GM18498 (cell line): ENCODE data around the gene DHX58.

ENCODE experiments used
- ATAC-seq: cut with Tn5 transposase; IDR thresholded peaks from one replicate; pipeline ENCODE4 v1.9.1; 2021; ENCODE audit warnings: mild to moderate bottlenecking, moderate library complexity; ENCODE audit not compliant: unreplicated experiment

The DHX58 gene

DNA sequence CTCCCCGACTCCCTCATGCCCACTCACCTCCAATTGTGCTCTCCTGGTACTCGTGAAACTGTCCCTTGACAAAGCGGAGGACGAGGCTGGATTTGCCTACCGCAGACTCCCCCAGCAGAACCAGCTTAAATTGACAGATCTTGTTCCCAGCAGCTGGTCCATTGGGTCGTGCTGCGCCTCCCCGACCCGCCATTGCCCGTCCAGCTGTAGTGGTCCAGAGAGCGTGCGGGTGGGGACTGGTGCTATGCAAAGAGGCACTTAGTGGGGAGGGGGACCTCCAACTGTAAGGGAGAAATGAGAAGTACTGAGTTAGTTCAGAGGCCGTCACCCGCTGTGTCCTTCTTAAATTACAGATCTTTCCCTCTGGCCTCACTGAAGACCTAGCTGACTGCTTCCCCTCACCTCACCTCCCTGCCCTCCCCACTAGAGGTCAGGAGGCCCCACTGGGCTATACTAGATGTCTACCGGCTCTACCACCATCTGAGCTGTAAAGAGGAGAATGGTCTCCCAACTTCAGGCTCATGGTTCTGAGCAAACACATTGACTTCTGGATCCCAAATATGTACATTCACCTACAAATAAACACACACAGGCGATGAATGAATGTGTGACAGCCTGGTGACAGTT is 17.9 kb upstream of the DHX58 start:
- no peak for ATAC-seq

DNA sequence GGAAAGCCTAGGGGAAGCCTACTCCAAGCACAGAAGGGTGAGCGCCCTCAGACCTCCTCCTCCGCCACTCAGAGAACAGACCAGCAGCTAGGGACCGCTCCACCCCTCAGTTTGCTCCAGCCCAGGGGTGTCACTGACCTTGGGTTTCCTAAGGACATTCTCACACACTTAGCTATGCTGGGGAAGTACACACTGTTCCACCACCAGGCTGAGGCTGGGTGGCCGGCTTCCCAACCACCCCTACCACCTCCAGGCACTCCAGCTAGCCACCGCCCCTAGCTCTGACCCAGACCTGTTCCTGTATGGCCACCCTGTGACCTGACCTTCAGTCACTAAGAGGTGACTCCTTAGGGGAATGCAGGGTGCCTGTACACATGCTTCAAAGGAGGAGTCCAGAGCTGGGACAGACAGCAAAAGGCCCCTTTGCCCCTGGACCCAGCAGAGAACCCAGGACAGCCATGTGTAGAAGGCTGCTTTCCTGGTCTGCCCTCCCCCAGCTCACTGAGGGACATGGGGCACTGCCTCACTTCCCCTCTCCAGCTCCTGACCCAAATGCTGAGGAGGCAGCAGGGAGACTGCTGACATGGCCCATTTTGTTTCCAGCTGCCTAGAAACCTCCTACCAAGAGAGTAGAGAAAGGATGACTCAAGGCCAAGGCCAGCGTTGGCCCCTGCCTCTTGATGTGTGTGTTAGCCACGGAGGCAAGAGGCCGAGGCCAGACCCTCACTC is 16.8 kb upstream of the DHX58 start:
- no peak for ATAC-seq

GRCh38 chr17:42127414-42127813 is 14.9 kb upstream of the DHX58 start:
- no peak for ATAC-seq

DNA sequence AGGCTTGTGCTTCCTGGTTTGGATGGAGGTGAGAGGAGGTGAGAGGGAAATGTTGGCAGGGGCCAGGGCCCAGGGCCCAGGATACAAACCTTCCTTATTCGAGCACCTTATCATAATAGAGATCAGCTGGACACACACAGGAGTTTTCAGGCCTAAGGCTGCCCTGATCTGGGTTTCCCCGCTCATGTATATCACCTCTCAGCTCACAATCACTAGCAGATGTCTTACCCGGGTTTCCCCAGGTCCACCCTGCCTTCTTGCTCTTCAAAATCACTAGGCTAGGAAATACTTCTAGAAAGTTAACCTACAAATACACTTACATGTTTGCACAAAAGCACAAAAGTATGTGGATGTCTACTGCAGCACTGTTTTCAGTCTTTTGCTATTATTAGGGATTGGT is 14.3 kb upstream of the DHX58 start:
- ATAC-seq: no peak

DNA sequence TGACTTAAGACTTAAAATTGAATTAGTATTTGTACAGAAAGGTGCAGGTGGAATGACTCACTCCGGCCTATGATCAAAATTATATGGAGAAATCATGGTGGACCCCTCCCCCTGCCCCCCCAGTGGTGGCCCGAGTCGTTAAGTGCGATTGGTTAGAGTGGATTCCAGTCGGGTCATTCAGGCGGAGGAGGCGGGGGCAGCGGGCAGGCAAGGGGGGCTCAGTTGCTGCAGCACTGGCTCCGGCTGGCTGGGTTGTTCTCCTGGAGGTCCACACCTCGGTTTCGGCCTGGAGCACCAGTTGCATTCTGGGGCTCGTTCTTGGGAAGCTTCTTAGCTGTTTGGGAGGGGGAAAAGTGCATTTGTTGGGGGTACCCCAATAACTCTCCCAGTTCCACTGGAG is 13.1 kb upstream of the DHX58 start:
- no peak for ATAC-seq

DNA sequence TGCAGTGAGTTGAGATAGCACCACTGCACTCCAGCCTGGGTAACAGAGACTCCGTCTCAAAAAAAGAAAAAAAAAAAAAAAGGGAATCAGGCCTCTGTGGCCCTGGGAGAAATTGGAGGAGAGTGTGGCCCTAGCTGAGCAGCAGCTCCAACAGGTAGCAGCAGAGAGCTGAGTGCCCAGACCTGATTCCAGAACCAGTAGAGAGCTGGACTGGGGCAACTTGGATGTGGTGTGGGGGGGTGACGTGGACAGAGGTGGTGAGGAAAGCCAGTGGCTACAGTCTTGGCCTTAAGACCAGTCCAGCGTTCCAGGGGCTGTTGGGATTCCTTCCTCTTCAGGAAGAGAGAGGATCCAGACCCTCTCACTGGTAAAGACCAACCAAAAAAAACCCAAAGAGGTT is 11.7 kb upstream of the DHX58 start:
- ATAC-seq: no peak

GRCh38 chr17:42122371-42123303 is 10.1 kb upstream of the DHX58 start, which contains the start of gene HSPB9:
Gene HSPB9 (plus strand): TSS chr17:42122804. CDS start chr17:42122851, 47 bp downstream.
- ATAC-seq: no peak

DNA sequence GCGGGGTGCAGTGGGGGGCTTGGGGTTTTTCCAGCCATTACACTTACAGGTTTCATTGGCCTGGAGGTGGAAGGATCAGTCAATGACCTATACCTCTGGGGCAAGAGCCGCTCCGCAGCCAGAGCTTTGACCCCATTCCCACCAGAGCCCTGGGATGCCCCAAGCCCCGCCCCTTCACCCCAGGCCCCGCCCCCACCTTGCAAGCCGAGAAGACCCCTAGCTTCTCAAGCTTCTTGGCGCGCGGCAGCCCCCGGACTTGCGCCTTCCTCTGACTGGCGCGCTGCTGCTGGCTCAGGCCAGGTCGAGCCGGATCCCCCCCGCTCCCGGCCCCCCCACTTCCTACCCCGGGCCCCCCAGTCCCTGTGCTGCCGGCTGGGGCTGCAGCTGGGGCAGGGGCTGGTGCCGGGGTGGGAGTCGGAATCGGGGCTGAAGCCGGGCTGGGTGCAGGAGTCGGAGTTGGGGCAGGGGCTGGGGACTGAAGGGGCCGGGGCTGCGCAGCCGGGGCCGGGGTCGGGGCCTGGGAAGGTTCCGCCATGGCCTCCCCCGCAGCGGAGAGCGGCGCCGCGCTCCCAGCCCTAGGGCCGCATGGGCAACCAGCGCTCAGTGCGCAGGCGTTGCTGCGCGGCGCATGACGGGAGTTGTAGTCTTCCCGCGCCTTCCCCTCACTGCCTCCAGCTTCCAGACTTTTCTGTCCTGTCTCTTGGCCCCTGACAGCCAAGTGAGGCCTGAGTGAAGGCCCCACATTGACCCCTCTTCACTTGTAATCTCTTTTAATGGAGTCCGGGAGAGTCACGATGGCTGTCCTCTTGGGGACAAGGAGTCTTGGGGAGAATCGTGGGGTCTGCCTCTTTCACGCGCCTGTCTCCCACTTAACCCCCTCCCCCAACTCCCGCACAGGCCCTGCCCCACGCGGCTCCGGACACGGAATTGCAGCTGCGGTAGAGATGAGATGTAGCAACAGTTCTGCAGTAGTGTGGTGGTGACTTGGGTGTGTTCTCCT is 8.6 kb upstream of the DHX58 start, which contains the start of gene KAT2A:
Gene KAT2A (minus strand): TSS at position 598 of the 1,000 bp plus-strand sequence. CDS start 63 bp downstream, at position 535.
- peak; percentile 64 for ATAC-seq

GRCh38 chr17:42120161-42120769 is 7.8 kb upstream of the DHX58 start:
- no peak for ATAC-seq

DNA sequence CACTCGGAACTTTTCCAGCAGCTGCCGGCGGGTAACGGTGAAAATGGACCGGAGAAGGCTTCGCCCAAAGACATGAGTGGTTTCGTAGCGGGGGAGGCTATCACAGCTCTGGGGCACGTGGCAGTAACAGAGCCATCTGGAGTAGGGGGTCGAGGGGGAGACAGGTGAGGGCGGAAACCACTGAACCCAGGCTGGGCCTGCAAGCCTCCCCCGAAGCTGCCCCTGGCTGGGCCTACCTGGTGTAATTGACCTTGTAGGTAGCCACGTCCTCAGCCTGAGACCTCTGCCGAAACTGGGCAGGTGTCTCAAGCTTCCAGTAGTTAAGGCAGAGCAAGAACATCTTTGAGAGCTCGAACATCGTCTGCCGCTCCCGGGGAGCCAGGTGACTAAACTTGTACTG is 6.8 kb upstream of the DHX58 start:
- ATAC-seq: no peak

- no peak for ATAC-seq
These were observed 6.0 kb upstream of the DHX58 start for GRCh38 chr17:42118545-42118944.

DNA sequence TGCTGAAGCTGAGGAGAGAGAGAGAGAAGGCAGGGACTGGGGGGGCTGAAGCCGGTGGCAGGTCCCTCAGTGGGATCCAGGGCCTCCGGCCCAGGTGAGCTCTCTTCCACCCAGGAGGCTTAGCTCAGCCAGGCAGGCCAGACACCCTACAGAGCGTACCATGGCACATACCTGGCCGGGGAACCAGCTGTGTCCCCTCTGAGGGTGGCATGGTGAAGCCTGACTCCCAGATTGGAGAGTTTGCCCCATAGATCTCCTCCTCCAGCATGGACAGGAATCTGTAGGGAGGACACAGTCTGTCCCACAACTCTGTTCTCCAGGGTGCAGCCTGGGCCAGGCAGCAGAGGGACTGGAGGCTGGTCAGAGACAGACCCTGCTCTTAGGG is 5.6 kb upstream of the DHX58 start:
- ATAC-seq: no peak

DNA sequence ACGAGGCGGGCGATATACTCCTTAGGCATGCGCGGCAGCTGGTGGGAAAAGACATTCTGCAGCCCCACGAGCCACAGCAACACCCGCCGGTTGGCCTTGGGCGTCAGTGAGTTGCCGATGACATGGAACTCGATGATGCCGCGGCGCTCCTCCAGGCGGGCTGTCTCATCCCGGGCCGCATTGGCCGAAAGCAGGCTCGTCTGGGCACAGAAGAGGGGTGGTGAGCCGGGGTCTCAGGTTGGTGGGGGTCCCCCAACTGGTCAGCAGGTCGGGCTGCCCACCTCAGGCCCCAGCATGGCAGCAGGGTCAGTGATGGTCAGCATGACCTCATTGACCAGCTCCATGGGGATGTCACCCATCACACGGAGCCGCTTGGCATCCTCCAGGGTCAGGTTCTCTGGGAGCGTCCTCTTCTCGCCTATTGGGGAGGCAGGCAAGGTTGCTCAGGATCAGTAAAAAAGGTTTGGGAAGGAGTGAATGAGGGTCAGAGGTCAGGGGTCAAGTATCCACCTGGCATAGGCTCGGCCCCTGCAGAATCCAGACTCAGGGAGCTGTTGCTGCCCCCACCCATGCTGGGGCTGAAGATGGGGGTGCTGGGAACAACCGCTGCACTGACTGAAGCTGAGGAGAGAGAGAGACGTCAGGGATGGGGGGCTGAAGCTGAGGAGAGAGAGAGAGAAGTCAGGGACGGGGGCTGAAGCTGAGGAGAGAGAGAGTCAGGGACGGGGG is 5.0 kb upstream of the DHX58 start:
- no peak for ATAC-seq

GRCh38 chr17:42116705-42117396 is 4.3 kb upstream of the DHX58 start:
- peak; percentile 35 for ATAC-seq

GRCh38 chr17:42114118-42114517 is 1.6 kb upstream of the DHX58 start:
- ATAC-seq: no peak

- no peak for ATAC-seq
These were observed 967 bp upstream of the DHX58 start for GRCh38 chr17:42113293-42114069.

GRCh38 chr17:42111871-42112551 is 503 bp downstream of the DHX58 start:
- peak; percentile 8 for ATAC-seq
